GM08714 (cell line): Measurements from ENCODE around the gene REEP1.
"Not testable (repeated sequence)": the region's sequence is repeated elsewhere in the genome, so short reads cannot be mapped to it uniquely, and the experiment has no call there.

Source experiments
- H3K4me3 ChIP-seq: fragments of 200-500 bp; sonication (Bioruptor generic); 2 replicates; pipeline ENCODE4 v1.5.1; 2014; ENCODE audit warnings: mild to moderate bottlenecking, low read length, inconsistent platforms
- ZNF274 ChIP-seq: IDR thresholded peaks from 2 replicates; pipeline ENCODE4 v1.6.1; 2012; ENCODE audit warnings: mild to moderate bottlenecking, low read depth, low read length

REEP1 gene

DNA sequence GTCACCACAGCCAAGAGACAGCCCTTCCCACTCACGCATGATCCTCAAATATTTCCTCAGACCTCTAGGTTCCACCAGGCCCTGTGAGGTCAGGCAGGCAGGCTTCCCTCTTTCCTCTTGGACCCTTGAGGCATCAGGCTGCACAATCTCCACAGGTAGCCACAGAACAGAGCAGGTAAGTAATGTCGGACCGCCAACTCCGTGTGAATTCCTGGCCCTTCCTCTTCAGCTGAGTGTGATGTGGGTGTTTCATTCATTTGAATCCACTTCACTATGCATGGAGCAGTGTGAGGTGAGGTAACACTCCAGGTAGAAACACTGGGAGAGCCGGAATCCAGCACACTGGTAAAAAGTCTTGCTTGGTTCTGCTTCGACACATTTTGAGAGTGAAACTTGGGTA lies 94.2 kb downstream of the REEP1 start:
- TF ChIP-seq ZNF274: no peak
- no peak overlapping the region for H3K4me3 ChIP-seq

GRCh38 chr2:86241611-86242010 lies 95.8 kb downstream of the REEP1 start:
- H3K4me3 ChIP-seq: no peak overlapping the region
- no peak for TF ChIP-seq ZNF274

DNA sequence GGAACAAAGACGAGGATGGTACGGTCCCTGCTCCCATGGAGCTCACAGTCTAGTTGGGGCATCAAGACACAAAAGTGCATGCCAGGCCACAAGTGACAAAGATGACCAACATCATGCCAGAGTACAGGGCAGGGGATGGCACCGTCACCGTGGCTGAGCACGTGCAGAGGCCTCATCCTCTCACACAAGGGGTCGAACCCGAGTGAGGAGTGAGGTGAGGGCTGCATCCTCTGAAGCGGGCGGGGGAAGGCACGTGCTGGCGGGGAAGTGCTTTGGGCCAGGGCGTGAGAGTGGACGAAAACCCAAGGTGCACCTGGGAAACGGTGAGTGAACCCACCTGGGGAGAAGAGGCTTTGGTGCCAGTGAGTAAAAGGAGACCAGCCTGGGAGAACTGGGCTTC lies 97.2 kb downstream of the REEP1 start:
- TF ChIP-seq ZNF274: no peak
- H3K4me3 ChIP-seq: no peak overlapping the region

- H3K4me3 ChIP-seq: no peak overlapping the region
- no peak for TF ChIP-seq ZNF274
Observed at GRCh38 chr2:86239745-86240144, 97.7 kb downstream of the REEP1 start.

- no peak for TF ChIP-seq ZNF274
Observed at GRCh38 chr2:86239326-86239725, 98.1 kb downstream of the REEP1 start.

DNA sequence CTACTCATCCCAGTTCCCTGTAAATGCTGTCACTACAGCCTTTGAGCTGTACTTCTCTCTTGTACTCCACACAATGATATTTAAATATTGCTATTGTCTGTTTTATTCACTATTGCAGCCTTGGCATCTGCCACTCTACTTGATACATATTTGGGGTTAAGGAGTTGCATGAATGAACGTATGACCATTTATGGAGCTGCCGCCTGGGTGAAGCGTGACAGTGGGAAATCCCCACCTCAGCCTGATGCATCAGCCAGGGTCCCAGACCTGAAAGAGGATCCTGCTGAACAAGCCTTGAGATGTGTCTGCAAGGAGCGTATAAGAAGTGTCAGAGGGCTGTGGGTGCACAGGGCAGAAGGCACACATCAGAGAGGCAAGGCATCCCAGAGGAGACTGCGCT lies 99.1 kb downstream of the REEP1 start:
- no peak overlapping the region for H3K4me3 ChIP-seq
- no peak for TF ChIP-seq ZNF274

More at GRCh38 chr2:86239326-86239725, 98.1 kb downstream of the REEP1 start:
- H3K4me3 ChIP-seq: no peak overlapping the region

GRCh38 chr2:86237172-86237571 lies 100.3 kb downstream of the REEP1 start:
- TF ChIP-seq ZNF274: no peak
- H3K4me3 ChIP-seq: no peak overlapping the region

GRCh38 chr2:86235196-86235980 lies 102.0 kb downstream of the REEP1 start:
- H3K4me3 ChIP-seq: no peak overlapping the region
- no peak for TF ChIP-seq ZNF274

DNA sequence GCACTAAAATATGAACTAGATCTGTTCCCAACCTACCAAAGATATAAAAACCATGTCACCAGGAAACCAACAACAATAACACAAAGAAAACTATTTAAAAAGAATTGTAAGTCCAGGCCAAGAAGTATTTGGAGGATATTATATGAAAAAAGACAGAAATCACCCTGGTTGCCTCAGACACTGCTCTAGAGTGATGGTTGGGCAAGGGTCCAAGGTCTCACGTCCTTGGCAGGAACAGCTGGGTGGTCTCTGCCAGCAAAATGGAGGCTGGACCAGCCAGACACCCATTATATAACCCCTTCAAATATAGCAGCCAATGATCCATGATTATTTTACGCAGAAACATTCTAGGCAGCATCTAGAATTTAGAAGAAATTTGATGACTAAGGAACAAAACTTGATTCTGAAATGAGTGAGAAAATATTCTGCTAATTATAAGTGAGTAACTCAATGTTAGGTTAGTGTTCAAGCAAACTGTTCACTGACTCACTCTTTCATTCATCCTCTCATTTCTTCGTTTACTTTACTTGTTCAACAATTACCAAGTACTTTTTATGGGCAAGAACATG lies 102.8 kb downstream of the REEP1 start:
- no peak overlapping the region for H3K4me3 ChIP-seq
- no peak for TF ChIP-seq ZNF274

GRCh38 chr2:86233436-86233835 lies 104.0 kb downstream of the REEP1 start:
- H3K4me3 ChIP-seq: no peak overlapping the region
- TF ChIP-seq ZNF274: no peak

DNA sequence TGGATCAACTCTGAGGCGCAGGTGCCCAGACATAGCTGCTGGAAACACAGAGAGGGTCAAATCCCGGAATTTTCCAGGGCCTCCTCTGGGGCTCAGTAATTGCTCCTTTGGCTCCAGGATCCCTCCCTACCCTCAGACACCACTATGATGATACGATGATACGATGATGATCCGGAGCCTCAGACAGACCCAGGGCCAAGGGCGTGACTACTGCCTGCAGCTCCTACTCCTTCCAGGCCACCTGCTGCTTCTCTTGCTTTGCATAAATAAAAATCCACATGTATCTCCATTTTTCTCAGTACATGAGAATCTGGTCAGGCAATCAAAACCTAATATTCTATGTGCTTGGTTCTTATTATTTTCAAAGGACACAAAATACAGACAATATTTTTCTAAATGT lies 104.5 kb downstream of the REEP1 start:
- no peak for TF ChIP-seq ZNF274
- no peak overlapping the region for H3K4me3 ChIP-seq

DNA sequence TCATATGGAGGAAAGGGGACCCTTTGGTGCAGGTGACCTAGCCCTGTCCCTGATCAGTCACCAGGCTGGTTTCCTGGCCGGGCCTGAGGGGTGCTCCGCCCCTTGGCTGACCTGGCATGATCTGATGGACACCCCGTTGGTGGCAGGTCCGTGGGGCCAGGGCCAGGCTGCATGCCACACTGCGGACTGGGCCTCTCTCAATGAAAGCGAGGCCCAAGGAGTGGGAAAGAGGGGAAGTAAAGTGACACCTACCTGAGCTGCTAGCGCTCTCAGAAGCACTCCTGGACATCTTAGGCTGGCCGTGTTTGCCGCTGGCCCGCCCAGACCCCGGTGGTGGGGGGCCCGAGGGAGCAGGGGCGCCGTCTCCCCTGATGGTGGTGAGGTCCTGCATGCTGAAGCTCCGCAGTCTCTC lies 105.0 kb downstream of the REEP1 start:
- H3K4me3 ChIP-seq: no peak overlapping the region
- no peak for TF ChIP-seq ZNF274

- H3K4me3 ChIP-seq: no peak overlapping the region
- TF ChIP-seq ZNF274: no peak
Observed at GRCh38 chr2:86231680-86232372, 105.6 kb downstream of the REEP1 start.

GRCh38 chr2:86230961-86231360 lies 106.5 kb downstream of the REEP1 start:
- TF ChIP-seq ZNF274: no peak
- no peak overlapping the region for H3K4me3 ChIP-seq

- no peak overlapping the region for H3K4me3 ChIP-seq
- no peak for TF ChIP-seq ZNF274
Observed at GRCh38 chr2:86229221-86229620, 108.2 kb downstream of the REEP1 start.

DNA sequence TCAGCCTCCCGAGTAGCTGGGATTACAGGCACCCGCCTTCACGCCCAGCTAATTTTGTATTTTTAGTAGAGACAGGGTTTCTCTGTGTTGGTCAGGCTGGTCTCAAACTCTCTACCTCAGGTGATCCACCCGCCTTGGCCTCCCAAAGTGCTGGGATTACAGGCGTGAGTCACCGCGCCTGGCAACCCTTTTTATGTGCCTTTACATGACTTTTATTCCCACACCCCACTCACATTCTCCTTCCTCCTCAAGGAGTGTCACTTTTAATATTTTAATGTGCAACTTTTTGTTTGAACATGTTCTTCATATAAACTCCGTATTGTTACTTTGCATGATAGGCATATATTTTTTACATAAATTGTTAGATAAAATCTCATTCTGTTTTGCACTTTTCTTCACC lies 108.9 kb downstream of the REEP1 start:
- not testable (repeated sequence) for H3K4me3 ChIP-seq
